Neutrophil (primary cell): Measurements from ENCODE around the gene SANBR.
A peak's percentile ranks its signal among the peaks of the same experiment; 100 is the strongest.
"Not testable (repeated sequence)": the region's sequence is repeated elsewhere in the genome, so short reads cannot be mapped to it uniquely, and the experiment has no call there.

Experiments
- H3K27ac ChIP-seq: fragments of 200-600 bp; sonication (generic); 2 replicates; pipeline ENCODE4 v1.5.1; 2016; ENCODE audit warnings: mild to moderate bottlenecking, moderate library complexity
- H3K27me3 ChIP-seq: fragments of 200-600 bp; sonication (generic); 2 replicates; pipeline ENCODE4 v1.6.0; 2016; ENCODE audit warnings: mild to moderate bottlenecking
- H3K36me3 ChIP-seq: fragments of 200-600 bp; sonication (generic); 2 replicates; pipeline ENCODE4 v1.5.1; 2017
- H3K4me1 ChIP-seq, 2 experiments: fragments of 200-600 bp in 1 of 2; sonication (generic) in 1 of 2; 1 replicate in 1 of 2; 2 replicates in 1 of 2; pipeline versions ENCODE4 v1.5.1 to v1.6.1; 2013 to 2016; ENCODE audit warnings: low read depth in 1 of 2, low read length in 1 of 2, mild to moderate bottlenecking in 1 of 2, moderate library complexity in 1 of 2; ENCODE audit not compliant: control insufficient read depth in 1 of 2, insufficient read depth in 1 of 2
- H3K4me3 ChIP-seq, 2 experiments: fragments of 200-600 bp in 1 of 2; sonication (generic) in 1 of 2; 1 replicate in 1 of 2; 2 replicates in 1 of 2; pipeline ENCODE4 v1.5.1; 2013 to 2016; ENCODE audit warnings: low read depth in 1 of 2, low read length in 1 of 2, mild to moderate bottlenecking in 1 of 2, moderate library complexity in 1 of 2
- H3K9me3 ChIP-seq: fragments of 200-600 bp; sonication (generic); 2 replicates; pipeline ENCODE4 v1.5.1; 2016
- TF ChIP-seq, protein P1 (sequence below): fragments of 200-600 bp; sonication (generic); IDR thresholded peaks from 2 replicates; pipeline ENCODE4 v1.5.1; 2016; ENCODE audit warnings: antibody characterized with exemption

SANBR gene

GRCh38 chr2:61018318-61018755, 47.3 kb upstream of the SANBR start:
- peak overlapping the region; percentile 75 to 98 for H3K4me3 ChIP-seq
- H3K9me3 ChIP-seq: no peaks in the 10 kb centered on the region
- peaks cover 8% of the 10 kb centered on the region for H3K36me3 ChIP-seq

DNA sequence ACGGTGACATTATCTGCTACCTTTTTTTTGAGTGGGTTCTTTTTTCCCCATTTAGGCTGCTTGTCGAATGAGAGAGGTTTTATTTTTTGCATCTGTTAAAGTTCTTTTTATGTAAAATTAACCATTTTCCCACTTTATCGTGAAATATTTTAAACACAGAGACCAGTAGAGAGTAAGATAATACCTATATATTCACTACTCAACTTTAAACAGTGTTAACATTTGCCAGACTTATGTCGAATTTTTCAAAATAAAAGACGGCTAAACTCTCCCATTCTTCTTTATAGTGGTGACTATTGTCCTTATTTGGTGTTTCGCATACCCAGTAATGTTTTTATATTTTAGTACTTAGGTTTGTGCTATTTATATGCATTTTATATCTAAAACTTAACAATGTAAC, 46.9 kb upstream of the SANBR start:
- peak overlapping the region; percentile 85 for H3K27ac ChIP-seq
- H3K27me3 ChIP-seq: no peaks in the 10 kb centered on the region
- H3K9me3 ChIP-seq: no peaks in the 10 kb centered on the region
- peaks cover 8% of the 10 kb centered on the region for H3K36me3 ChIP-seq
- peak overlapping the region; percentile 75 to 98 for H3K4me3 ChIP-seq
- peaks cover 28 to 35% of the 10 kb centered on the region in 2 experiments for H3K4me1 ChIP-seq
- TF ChIP-seq, protein P1, sequence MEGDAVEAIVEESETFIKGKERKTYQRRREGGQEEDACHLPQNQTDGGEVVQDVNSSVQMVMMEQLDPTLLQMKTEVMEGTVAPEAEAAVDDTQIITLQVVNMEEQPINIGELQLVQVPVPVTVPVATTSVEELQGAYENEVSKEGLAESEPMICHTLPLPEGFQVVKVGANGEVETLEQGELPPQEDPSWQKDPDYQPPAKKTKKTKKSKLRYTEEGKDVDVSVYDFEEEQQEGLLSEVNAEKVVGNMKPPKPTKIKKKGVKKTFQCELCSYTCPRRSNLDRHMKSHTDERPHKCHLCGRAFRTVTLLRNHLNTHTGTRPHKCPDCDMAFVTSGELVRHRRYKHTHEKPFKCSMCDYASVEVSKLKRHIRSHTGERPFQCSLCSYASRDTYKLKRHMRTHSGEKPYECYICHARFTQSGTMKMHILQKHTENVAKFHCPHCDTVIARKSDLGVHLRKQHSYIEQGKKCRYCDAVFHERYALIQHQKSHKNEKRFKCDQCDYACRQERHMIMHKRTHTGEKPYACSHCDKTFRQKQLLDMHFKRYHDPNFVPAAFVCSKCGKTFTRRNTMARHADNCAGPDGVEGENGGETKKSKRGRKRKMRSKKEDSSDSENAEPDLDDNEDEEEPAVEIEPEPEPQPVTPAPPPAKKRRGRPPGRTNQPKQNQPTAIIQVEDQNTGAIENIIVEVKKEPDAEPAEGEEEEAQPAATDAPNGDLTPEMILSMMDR: no peak

More at GRCh38 chr2:61018318-61018755, 47.3 kb upstream of the SANBR start:
- TF ChIP-seq, protein P1: no peak
- peak overlapping the region; percentile 85 for H3K27ac ChIP-seq
- no peaks in the 10 kb centered on the region for H3K27me3 ChIP-seq
- H3K4me1 ChIP-seq: peaks cover 28 to 35% of the 10 kb centered on the region in 2 experiments

DNA sequence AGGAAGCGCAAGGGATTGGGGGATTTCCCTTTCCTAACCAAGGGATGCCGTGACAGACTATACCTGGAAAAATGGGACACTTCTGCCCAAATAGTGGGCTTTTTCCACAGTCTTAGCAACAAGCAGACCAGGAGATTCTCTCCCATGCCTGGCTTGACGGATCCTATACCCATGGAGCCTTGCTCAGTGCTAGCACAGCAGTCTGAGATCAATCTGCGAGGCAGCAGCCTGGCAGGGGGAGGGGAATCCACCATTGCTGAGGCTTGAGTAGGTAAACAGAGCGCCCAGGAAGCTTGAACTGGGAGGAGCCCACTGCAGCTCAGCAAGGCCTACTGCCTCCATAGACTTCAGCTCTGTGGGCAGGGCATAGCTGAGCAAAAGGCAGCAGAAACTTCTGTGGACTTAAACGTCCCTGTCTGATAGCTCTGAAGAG, 44.4 kb upstream of the SANBR start:
- no peaks in the 10 kb centered on the region for H3K27me3 ChIP-seq
- no peak overlapping the region for H3K27ac ChIP-seq
- TF ChIP-seq, protein P1: no peak
- H3K36me3 ChIP-seq: peaks cover 8% of the 10 kb centered on the region
- no peak overlapping the region for H3K4me3 ChIP-seq
- no peaks in the 10 kb centered on the region for H3K9me3 ChIP-seq
- peaks cover 19 to 23% of the 10 kb centered on the region in 2 experiments for H3K4me1 ChIP-seq

- H3K27me3 ChIP-seq: no peaks in the 10 kb centered on the region
- TF ChIP-seq, protein P1: no peak
Observed at GRCh38 chr2:61023670-61024069, 42.0 kb upstream of the SANBR start.

DNA sequence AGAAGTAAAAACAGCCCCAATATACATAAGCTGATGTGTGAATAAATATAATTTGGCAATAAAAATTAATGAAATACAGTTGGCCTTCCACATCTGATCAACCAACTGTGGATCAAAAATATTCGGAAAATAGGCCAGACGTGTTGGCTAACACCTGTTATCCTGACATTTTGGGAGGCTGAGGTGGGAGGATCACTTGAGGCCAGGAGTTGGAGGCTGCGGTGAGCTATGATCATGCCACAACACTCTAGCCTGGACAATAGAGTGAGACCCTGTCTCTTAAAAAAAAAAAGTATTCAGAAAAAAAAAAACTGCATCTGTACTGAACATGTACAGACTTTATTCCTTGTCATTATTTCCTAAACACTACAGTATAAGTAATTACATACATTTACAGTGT, 36.1 kb upstream of the SANBR start:
- H3K4me1 ChIP-seq: no peaks in the 10 kb centered on the region
- H3K4me3 ChIP-seq: no peak overlapping the region
- peaks cover 36% of the 10 kb centered on the region for H3K36me3 ChIP-seq
- no peaks in the 10 kb centered on the region for H3K27me3 ChIP-seq
- TF ChIP-seq, protein P1: no peak
- H3K9me3 ChIP-seq: no peaks in the 10 kb centered on the region
- no peak overlapping the region for H3K27ac ChIP-seq

More at GRCh38 chr2:61023670-61024069, 42.0 kb upstream of the SANBR start:
- Histone ChIP-seq H3K4me3 (no peak overlapping the region), H3K4me1 (peaks cover 10 to 11% of the 10 kb centered on the region in 2 experiments), H3K36me3 (peaks cover 8% of the 10 kb centered on the region), H3K27ac (no peak overlapping the region), H3K9me3 (no peaks in the 10 kb centered on the region)

GRCh38 chr2:61034592-61034991, 31.1 kb upstream of the SANBR start:
- not testable (repeated sequence) for H3K4me1 ChIP-seq, H3K4me3 ChIP-seq, H3K27ac ChIP-seq, H3K27me3 ChIP-seq, H3K9me3 ChIP-seq
- H3K36me3 ChIP-seq: peaks cover 47% of the 10 kb centered on the region

DNA sequence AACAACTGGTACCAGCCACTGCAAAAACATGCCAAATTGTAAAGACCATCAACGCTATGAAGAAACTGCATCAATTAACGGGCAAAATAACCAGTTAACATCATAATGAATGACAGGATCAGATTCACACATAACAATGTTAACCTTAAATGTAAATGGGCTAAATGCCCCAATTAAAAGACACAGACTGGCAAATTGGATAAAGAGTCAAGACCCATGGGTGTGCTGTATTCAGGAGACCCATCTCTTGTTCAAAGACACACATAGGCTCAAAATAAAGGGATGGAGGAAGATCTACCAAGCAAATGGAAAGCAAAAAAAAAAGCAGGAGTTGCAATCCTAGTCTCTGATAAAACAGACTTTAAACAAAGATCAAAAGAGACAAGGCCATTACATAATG, 29.0 kb upstream of the SANBR start:
- H3K27me3 ChIP-seq, H3K4me1 ChIP-seq, H3K4me3 ChIP-seq, H3K27ac ChIP-seq, H3K9me3 ChIP-seq: not testable (repeated sequence)
- peaks cover 40% of the 10 kb centered on the region for H3K36me3 ChIP-seq
